Mammary epithelial cell (primary cell): ENCODE data around the gene P2RX1.

ENCODE experiments used
- EZH2 ChIP-seq: IDR thresholded peaks from 2 replicates; pipeline ENCODE4 v1.6.1; 2012; ENCODE audit warnings: low read length, inconsistent platforms, borderline replicate concordance
- TF ChIP-seq, protein P1 (sequence below), 2 donors: IDR thresholded peaks in 1 of 2; conservative IDR thresholded peaks in 1 of 2; 2 replicates each; pipeline ENCODE4 v1.5.1; 2011 to 2012; ENCODE audit warnings: inconsistent platforms in 2 of 2, low read length in 2 of 2, mild to moderate bottlenecking in 2 of 2, control low read depth in 1 of 2, low read depth in 1 of 2; ENCODE audit not compliant: insufficient read depth in 1 of 2; ENCODE audit errors: extremely low read depth in 1 of 2

DNA sequence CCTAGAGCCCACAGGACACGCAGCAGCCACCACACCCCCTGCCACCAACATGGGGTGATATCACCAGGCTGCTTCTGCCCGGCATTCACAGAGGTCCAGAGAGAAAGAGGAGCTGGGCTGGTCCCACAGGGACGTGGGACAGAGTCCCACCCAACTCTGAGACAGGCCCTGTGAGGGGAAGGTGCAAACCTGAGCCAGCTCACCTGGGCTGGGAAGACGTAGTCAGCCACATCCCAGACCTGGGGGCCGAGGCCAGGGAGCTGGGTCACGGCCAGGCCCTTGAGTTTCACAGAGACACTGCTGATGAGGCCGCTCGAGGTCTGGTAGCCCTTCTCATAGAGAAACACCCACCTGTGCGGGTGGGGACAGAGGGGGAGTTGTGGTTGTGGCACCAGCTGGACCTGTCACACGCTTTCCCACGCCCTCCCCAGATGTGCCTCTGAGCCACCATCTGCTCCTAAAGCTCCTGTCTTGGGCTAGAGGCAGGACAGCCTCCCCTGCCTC, 11.2 kb downstream of the P2RX1 start:
- TF ChIP-seq, protein P1, sequence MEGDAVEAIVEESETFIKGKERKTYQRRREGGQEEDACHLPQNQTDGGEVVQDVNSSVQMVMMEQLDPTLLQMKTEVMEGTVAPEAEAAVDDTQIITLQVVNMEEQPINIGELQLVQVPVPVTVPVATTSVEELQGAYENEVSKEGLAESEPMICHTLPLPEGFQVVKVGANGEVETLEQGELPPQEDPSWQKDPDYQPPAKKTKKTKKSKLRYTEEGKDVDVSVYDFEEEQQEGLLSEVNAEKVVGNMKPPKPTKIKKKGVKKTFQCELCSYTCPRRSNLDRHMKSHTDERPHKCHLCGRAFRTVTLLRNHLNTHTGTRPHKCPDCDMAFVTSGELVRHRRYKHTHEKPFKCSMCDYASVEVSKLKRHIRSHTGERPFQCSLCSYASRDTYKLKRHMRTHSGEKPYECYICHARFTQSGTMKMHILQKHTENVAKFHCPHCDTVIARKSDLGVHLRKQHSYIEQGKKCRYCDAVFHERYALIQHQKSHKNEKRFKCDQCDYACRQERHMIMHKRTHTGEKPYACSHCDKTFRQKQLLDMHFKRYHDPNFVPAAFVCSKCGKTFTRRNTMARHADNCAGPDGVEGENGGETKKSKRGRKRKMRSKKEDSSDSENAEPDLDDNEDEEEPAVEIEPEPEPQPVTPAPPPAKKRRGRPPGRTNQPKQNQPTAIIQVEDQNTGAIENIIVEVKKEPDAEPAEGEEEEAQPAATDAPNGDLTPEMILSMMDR (conservative IDR thresholded peaks at IDR 0.05 in 1 of 2, IDR thresholded peaks at IDR 0.05 in 1 of 2; ENCODE audit: extremely low read depth in 1 of 2, insufficient read depth in 1 of 2, low read depth in 1 of 2, low read length in 2 of 2), result no peak
- no peak for TF ChIP-seq EZH2
